A549 (cell line): ENCODE data around the gene CD99L2. TPM values are rescaled to one million over a fixed set of nuclear protein-coding genes. Genes with fewer than 3 reads are reported as not detected.
A peak's percentile ranks its signal among the peaks of the same experiment; 100 is the strongest.

ENCODE experiments used
- ATAC-seq, 2 experiments: fragments of 200-7000 bp in 1 of 2; fragments of >200 bp in 1 of 2; cut with Nextera tagmentation in 1 of 2; cut with Tn5 transposase in 1 of 2; 3 replicates each; pipeline versions ENCODE4 v1.8.0 to v1.9.1; 2018 to 2020; ENCODE audit warnings: mild to moderate bottlenecking in 1 of 2, moderate library complexity in 1 of 2
- CTCF ChIA-PET: fragments of 300-600 bp; sonication (Branson Sonifier 250); formaldehyde crosslinking; extraction: SDS; loops from one replicate; lab custom pipeline; 2021; ENCODE audit warnings: antibody characterized with exemption, inconsistent platforms; lab: Yijun Ruan, JAX
- POLR2A ChIA-PET: fragments of 350-600 bp; formaldehyde crosslinking; extraction: SDS; loops from one replicate; lab custom pipeline; 2021; ENCODE audit warnings: antibody characterized with exemption, inconsistent platforms; lab: Yijun Ruan, JAX
- DNase-seq, 2 experiments: peaks; one replicate each; pipeline versions ENCODE4 v3.0.0 to v3.0.0-alpha.2; 2011 to 2016; ENCODE audit warnings: low read depth in 1 of 2, low spot score in 1 of 2
- FAIRE-seq: peaks from 2 replicates; lab custom pipeline; 2011; peaks lifted over from hg19 to GRCh38; lab: Jason Lieb, UNC
- H3K27ac ChIP-seq, 2 experiments: fragments of >200 bp; sonication (Bioruptor Twin); formaldehyde crosslinking; 3 replicates each; pipeline ENCODE4 v1.5.1; 2016 to 2017
- H3K4me1 ChIP-seq: fragments of >200 bp; sonication (Bioruptor Twin); formaldehyde crosslinking; 3 replicates; pipeline ENCODE4 v1.6.1; 2016
- H3K4me2 ChIP-seq: fragments of >200 bp; sonication (Bioruptor Twin); formaldehyde crosslinking; 3 replicates; pipeline ENCODE4 v1.6.1; 2016
- H3K4me3 ChIP-seq: fragments of >200 bp; sonication (Bioruptor Twin); formaldehyde crosslinking; 3 replicates; pipeline ENCODE4 v1.5.1; 2016
- H3K9me3 ChIP-seq: fragments of >200 bp; sonication (Bioruptor Twin); formaldehyde crosslinking; 3 replicates; pipeline ENCODE4 v1.6.1; 2016
- CBX8 ChIP-seq: fragments of 200-600 bp; sonication (generic); IDR thresholded peaks from 2 replicates; pipeline ENCODE4 v1.6.1; 2016
- CEBPB ChIP-seq, 2 experiments: fragments of >200 bp in 1 of 2; sonication (Bioruptor Twin) in 1 of 2; formaldehyde crosslinking in 1 of 2; IDR thresholded peaks; 2 replicates each; pipeline ENCODE4 v1.6.1; 2012 to 2016
- CHD4 ChIP-seq: fragments of 200-600 bp; sonication (generic); IDR thresholded peaks from 2 replicates; pipeline ENCODE4 v1.6.1; 2016; ENCODE audit warnings: antibody characterized with exemption, mild to moderate bottlenecking, borderline replicate concordance
- EHMT2 ChIP-seq: fragments of 200-600 bp; sonication (generic); IDR thresholded peaks from 2 replicates; pipeline ENCODE4 v1.6.1; 2016; ENCODE audit warnings: antibody characterized with exemption, low read depth, mild to moderate bottlenecking, moderate library complexity
- ELK1 ChIP-seq: fragments of 150-350 bp; IDR thresholded peaks from 2 replicates; pipeline ENCODE4 v1.6.1; 2014; ENCODE audit warnings: low read depth, mild to moderate bottlenecking, low read length
- EP300 ChIP-seq, 2 experiments: fragments of >200 bp; sonication (Bioruptor Twin); formaldehyde crosslinking; IDR thresholded peaks; 2 replicates in 1 of 2; 3 replicates in 1 of 2; pipeline ENCODE4 v1.6.1; 2016 to 2017
- FOSL2 ChIP-seq, 2 experiments: fragments of 450-650 bp in 1 of 2; fragments of >200 bp in 1 of 2; sonication (Bioruptor Twin) in 1 of 2; formaldehyde crosslinking; IDR thresholded peaks; 2 replicates each; pipeline versions ENCODE4 v1.5.0 to v1.6.1; 2016 to 2020; ENCODE audit warnings: mild to moderate bottlenecking in 1 of 2, moderate library complexity in 1 of 2
- HMGXB4 ChIP-seq: fragments of 250-450 bp; sonication (Bioruptor Pico); IDR thresholded peaks from 2 replicates; pipeline ENCODE4 v1.5.0; 2021; ENCODE audit warnings: mild to moderate bottlenecking, moderate library complexity, borderline replicate concordance
- HOXB5 ChIP-seq: fragments of 250-450 bp; sonication (Bioruptor Pico); IDR thresholded peaks from 2 replicates; pipeline ENCODE4 v1.5.0; 2020; ENCODE audit warnings: mild to moderate bottlenecking, moderate library complexity
- MAFK ChIP-seq: fragments of 450-650 bp; IDR thresholded peaks from 2 replicates; pipeline ENCODE4 v1.6.1; 2014; ENCODE audit not compliant: partially characterized antibody
- MYC ChIP-seq: IDR thresholded peaks from 2 replicates; pipeline ENCODE4 v1.6.1; 2012; ENCODE audit warnings: mild to moderate bottlenecking, inconsistent platforms, low read length, improper control_type of control experiment, borderline replicate concordance
- PBX3 ChIP-seq: IDR thresholded peaks from 2 replicates; pipeline ENCODE4 v1.6.1; 2012
- POLR2A ChIP-seq: IDR thresholded peaks from 2 replicates; pipeline ENCODE4 v1.6.1; 2012; ENCODE audit warnings: mild to moderate bottlenecking, low read length
- POLR2AphosphoS2 ChIP-seq: conservative IDR thresholded peaks from 2 replicates; pipeline ENCODE4 v1.6.1; 2012; ENCODE audit warnings: low read length, improper control_type of control experiment, inconsistent platforms
- RAD21 ChIP-seq, 2 experiments: fragments of >200 bp in 1 of 2; sonication (Bioruptor Twin) in 1 of 2; formaldehyde crosslinking in 1 of 2; IDR thresholded peaks in 1 of 2; conservative IDR thresholded peaks in 1 of 2; 2 replicates in 1 of 2; 3 replicates in 1 of 2; pipeline ENCODE4 v1.6.1; 2012 to 2018; ENCODE audit warnings: inconsistent platforms in 1 of 2
- RCOR1 ChIP-seq: fragments of 150-350 bp; IDR thresholded peaks from 2 replicates; pipeline ENCODE4 v1.6.1; 2014; ENCODE audit warnings: antibody characterized with exemption, low read length, low read depth
- TFCP2L1 ChIP-seq: fragments of 250-450 bp; sonication (Bioruptor Pico); IDR thresholded peaks from 2 replicates; pipeline ENCODE4 v1.5.0; 2021; ENCODE audit warnings: mild to moderate bottlenecking
- TP53 ChIP-seq: fragments of 250-450 bp; sonication (Bioruptor Pico); IDR thresholded peaks from 2 replicates; pipeline ENCODE4 v1.5.0; 2021; ENCODE audit warnings: mild to moderate bottlenecking, moderate library complexity
- ZC3H11A ChIP-seq: fragments of 450-650 bp; IDR thresholded peaks from 2 replicates; pipeline ENCODE4 v1.6.1; 2014; ENCODE audit warnings: antibody characterized with exemption, mild to moderate bottlenecking
- WGBS: methylation state at CpG from one replicate; pipeline ENCODE4 v1.1.6; 2017; ENCODE audit errors: missing lambda C conversion rate; 5-methylcytosine and 5-hydroxymethylcytosine counted together
- polyA plus RNA-seq, 4 experiments: library from polyadenylated mRNA; depleted of rRNA in 3 of 4; stranded (reverse); fragments of >200 nt; fragmentation: RNase III in 1 of 4; extraction: RNeasy Plus Mini Kit Qiagen cat#74134 plus additional on column Dnase treatment in 1 of 4; gene quantifications; 2 replicates in 3 of 4; 3 replicates in 1 of 4; pipeline ENCODE4 v1.2.3, GENCODE V29; 2011 to 2017
- TF ChIP-seq, protein P1 (sequence below): fragments of >200 bp; sonication (Bioruptor Twin); formaldehyde crosslinking; IDR thresholded peaks from 3 replicates; pipeline ENCODE4 v1.5.1; 2016
- TF ChIP-seq, protein P2 (sequence below): fragments of 200-600 bp; sonication (generic); IDR thresholded peaks from 2 replicates; pipeline ENCODE4 v1.6.1; 2016; ENCODE audit warnings: antibody characterized with exemption, mild to moderate bottlenecking, moderate library complexity
- TF ChIP-seq, protein P3 (sequence below): fragments of >200 bp; sonication (Bioruptor Twin); formaldehyde crosslinking; IDR thresholded peaks from 2 replicates; pipeline ENCODE4 v1.6.1; 2016

CD99L2 gene
- polyA plus RNA-seq, 2 of the 4 experiments (the other 2 are of a cell fraction), result 50.5 to 66.5 TPM

DNA sequence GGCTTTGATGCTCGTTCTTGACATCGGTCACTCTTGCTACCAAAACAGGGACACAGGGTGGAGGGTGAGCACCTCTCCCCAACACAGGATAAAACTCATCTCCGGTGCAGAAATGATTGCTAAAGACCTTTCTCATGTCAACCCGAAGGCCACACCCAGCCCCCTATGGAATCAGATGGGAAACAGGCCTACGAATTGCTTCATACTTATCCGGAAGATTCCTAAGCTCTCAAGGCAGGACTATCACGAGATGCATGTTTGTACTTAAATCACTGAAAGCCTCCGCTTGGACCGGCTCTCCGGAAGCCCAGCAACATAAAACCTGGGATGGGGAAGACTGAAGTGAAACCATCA lies 130.4 kb downstream of the CD99L2 start (continued):
- TF ChIP-seq ELK1 (no peak), HMGXB4 (no peak), PBX3 (no peak), POLR2A (no peak), MAFK (no peak), HOXB5 (CRISPR knock-in tag) (no peak)

DNA sequence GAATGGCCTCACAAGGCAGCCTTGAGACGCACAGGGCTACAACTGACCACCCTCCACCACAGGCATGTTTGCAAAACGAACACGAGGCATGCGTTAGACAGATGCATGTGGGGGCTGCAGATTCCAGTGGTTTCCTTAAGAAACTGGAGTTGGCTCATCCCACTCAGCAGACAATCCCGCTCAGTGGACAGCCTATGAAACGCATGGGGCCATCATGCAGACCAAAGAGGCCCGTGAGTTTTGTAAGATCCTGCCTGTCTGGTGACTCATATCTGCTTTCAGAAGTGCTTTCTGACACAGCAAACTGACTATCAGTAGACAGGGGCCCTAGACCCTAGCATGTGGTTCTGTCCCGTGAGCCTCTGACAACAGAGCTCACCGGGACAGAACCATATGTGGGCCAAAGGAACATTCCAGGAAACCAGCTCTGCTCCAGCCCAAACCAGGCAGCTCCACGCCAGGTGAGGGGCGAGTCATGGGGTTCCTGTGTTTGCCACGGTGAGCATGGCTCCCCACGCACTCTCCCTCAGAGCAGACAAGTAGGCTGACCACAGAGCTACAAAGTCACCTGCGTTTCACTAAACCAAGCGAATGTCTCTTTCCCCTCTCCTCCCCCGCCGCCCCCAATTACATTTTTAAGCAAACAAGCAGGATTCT lies 130.9 kb downstream of the CD99L2 start:
- WGBS, result 88% methylated on average over 17 of the region's 17 CpGs

GRCh38 chrX:150767045-150767395 lies 131.4 kb downstream of the CD99L2 start:
- no peak for DNase-seq
- peaks cover 11% of the 10 kb centered on the region; the same call in 1 of the 3 replicates for H3K4me1 ChIP-seq
- POLR2A ChIA-PET, result no interaction called here
- CTCF ChIA-PET, result interaction anchor here (0.8 to 12.6 kb wide), 4 partner anchors 72 to 315 kb away, joined by 3 to 223 read pairs (median 4); no protein-coding TSS in a partner anchor
- H3K4me3 ChIP-seq, result no peak overlapping the region
- WGBS, result 67% methylated on average over 3 of the region's 9 CpGs
- H3K9me3 ChIP-seq, result no peaks in the 10 kb centered on the region
- no peak overlapping the region for H3K4me2 ChIP-seq
- ATAC-seq, result no peak; a peak in 1 of 6 replicates
- H3K27ac ChIP-seq, result 0 out of 6 replicates have a peak overlapping the region, but pooled peaks of 1 of the 2 experiments have one; percentile 28
- no peak for FAIRE-seq
- no peak for TF ChIP-seq CEBPB (IDR thresholded peaks at IDR 0.05)
- TF ChIP-seq MYC, result no peak
- TF ChIP-seq, protein P1, sequence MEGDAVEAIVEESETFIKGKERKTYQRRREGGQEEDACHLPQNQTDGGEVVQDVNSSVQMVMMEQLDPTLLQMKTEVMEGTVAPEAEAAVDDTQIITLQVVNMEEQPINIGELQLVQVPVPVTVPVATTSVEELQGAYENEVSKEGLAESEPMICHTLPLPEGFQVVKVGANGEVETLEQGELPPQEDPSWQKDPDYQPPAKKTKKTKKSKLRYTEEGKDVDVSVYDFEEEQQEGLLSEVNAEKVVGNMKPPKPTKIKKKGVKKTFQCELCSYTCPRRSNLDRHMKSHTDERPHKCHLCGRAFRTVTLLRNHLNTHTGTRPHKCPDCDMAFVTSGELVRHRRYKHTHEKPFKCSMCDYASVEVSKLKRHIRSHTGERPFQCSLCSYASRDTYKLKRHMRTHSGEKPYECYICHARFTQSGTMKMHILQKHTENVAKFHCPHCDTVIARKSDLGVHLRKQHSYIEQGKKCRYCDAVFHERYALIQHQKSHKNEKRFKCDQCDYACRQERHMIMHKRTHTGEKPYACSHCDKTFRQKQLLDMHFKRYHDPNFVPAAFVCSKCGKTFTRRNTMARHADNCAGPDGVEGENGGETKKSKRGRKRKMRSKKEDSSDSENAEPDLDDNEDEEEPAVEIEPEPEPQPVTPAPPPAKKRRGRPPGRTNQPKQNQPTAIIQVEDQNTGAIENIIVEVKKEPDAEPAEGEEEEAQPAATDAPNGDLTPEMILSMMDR, result no peak
- no peak for TF ChIP-seq TFCP2L1 (CRISPR knock-in tag)
- no peak for TF ChIP-seq ZC3H11A
- no peak for TF ChIP-seq CHD4
- no peak for TF ChIP-seq RAD21 (conservative IDR thresholded peaks at IDR 0.05 in 1 of 2, IDR thresholded peaks at IDR 0.05 in 1 of 2)
- TF ChIP-seq EP300 (IDR thresholded peaks at IDR 0.05), result no peak
- TF ChIP-seq, protein P2, sequence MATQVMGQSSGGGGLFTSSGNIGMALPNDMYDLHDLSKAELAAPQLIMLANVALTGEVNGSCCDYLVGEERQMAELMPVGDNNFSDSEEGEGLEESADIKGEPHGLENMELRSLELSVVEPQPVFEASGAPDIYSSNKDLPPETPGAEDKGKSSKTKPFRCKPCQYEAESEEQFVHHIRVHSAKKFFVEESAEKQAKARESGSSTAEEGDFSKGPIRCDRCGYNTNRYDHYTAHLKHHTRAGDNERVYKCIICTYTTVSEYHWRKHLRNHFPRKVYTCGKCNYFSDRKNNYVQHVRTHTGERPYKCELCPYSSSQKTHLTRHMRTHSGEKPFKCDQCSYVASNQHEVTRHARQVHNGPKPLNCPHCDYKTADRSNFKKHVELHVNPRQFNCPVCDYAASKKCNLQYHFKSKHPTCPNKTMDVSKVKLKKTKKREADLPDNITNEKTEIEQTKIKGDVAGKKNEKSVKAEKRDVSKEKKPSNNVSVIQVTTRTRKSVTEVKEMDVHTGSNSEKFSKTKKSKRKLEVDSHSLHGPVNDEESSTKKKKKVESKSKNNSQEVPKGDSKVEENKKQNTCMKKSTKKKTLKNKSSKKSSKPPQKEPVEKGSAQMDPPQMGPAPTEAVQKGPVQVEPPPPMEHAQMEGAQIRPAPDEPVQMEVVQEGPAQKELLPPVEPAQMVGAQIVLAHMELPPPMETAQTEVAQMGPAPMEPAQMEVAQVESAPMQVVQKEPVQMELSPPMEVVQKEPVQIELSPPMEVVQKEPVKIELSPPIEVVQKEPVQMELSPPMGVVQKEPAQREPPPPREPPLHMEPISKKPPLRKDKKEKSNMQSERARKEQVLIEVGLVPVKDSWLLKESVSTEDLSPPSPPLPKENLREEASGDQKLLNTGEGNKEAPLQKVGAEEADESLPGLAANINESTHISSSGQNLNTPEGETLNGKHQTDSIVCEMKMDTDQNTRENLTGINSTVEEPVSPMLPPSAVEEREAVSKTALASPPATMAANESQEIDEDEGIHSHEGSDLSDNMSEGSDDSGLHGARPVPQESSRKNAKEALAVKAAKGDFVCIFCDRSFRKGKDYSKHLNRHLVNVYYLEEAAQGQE, result no peak
- no peak for TF ChIP-seq RCOR1
- TF ChIP-seq POLR2AphosphoS2, result no peak
- TF ChIP-seq, protein P3, sequence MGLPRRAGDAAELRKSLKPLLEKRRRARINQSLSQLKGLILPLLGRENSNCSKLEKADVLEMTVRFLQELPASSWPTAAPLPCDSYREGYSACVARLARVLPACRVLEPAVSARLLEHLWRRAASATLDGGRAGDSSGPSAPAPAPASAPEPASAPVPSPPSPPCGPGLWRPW, result no peak
- TF ChIP-seq PBX3, result no peak
- no peak for TF ChIP-seq TP53 (CRISPR knock-in tag)

More for the DNA sequence above, 130.9 kb downstream of the CD99L2 start:
- DNase-seq (no peak), FAIRE-seq (no peak), ATAC-seq (peak in 1 of 2 experiments; percentile 19; a peak in 4 of 6 replicates)
- peak overlapping the region in 1 of 2 experiments; percentile 60; a peak in 2 of 6 replicates for H3K27ac ChIP-seq
- H3K9me3 ChIP-seq, result no peaks in the 10 kb centered on the region
- ChIA-PET POLR2A (no interaction called here), CTCF (interaction anchor here (0.8 to 12.6 kb wide), 4 partner anchors 72 to 315 kb away, joined by 3 to 223 read pairs (median 4); no protein-coding TSS in a partner anchor)
- no peak overlapping the region for H3K4me2 ChIP-seq
- no peak for TF ChIP-seq FOSL2 (IDR thresholded peaks at IDR 0.05)
- 0 out of 2 replicates have a peak, but pooled peaks have one; percentile 5 for TF ChIP-seq FOSL2 (CRISPR knock-in tag; IDR thresholded peaks at IDR 0.05)
- TF ChIP-seq EHMT2, result no peak
- TF ChIP-seq CBX8, result no peak
- peaks cover 15% of the 10 kb centered on the region; the same call in 1 of the 3 replicates for H3K4me1 ChIP-seq
- H3K4me3 ChIP-seq, result no peak overlapping the region
